GM18508 (cell line): ENCODE measurements around the gene ARHGEF12.
"Not testable (repeated sequence)": the region's sequence is repeated elsewhere in the genome, so short reads cannot be mapped to it uniquely, and the experiment has no call there.

ENCODE experiments used
- ATAC-seq: cut with Tn5 transposase; IDR thresholded peaks from one replicate; pipeline ENCODE4 v1.9.1; 2021; ENCODE audit warnings: moderate number of reproducible peaks; ENCODE audit not compliant: insufficient read depth, unreplicated experiment

Gene ARHGEF12

DNA sequence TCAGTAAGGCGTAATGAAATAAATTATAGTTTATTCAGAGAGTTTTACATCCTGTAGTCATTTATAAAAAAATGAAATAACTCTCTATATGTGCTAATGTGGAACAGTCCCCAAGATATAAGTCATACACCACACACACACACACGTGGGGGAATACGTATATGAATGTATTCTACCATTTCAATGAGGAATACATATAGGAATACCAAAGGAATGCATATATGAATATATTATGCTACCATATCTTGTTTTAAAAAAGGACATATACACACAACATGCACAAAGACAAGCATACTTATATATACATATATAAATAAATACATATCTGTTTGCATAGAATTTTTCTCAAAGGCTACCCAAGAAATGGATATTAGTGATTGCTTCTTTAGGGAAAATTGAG is 135.8 kb downstream of the ARHGEF12 start:
- ATAC-seq, result no peak

DNA sequence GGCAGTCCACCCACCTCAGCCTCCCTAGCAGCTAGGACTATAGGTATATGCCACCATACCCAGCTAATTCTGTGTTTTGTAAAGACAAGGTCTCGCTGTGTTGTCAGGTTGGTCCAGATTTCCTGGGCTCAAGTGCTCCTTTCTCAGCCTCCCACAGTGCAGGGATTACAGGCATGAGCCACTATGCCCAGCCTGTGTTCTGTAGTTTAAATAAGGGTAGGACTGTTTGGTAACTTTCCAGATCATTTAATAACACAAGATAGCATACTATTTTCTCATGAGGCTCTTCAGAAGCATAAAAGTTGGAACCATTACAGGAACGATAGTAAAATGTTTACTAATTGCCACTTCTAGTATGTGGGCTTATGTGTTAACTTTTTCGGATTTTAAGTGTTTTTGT is 137.3 kb downstream of the ARHGEF12 start:
- ATAC-seq, result no peak

DNA sequence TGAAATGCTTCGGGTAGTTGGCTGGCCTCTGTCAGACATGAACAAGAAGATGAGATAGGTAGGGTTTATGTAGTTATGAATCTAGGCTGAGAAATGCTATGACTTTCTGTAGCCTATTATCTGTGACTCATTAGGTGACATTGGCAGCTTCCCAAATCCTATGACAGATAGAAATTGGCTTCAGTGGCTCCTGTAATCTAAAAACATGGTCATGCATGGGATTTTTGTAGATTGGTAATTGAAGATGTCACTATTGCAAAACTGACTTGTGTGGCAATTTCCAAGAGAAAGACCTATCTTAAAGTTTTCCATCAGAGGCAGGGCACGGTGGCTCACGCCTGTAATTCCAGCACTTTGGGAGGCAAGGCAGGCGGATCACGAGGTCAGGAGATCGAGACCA is 145.9 kb downstream of the ARHGEF12 start:
- ATAC-seq, result no peak

DNA sequence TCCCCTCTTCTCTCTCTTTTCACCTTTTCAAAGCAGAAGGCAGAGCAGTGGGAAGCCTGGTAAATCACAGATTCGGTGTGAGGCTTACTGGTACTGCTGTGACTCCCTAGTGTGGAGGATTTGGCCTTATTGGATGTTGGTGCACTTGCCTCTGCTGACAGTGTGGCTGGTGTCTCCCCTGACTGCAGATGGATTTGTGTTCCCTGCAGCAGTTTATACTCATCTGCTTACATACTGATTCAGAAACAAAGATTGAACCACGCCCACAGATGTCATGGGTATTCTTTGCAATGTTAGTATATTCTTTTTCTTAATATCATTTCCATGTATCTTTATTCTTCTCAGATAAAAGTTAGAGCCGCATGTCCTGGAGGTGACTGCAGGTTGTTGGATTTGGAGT is 148.5 kb downstream of the ARHGEF12 start:
- no peak for ATAC-seq

DNA sequence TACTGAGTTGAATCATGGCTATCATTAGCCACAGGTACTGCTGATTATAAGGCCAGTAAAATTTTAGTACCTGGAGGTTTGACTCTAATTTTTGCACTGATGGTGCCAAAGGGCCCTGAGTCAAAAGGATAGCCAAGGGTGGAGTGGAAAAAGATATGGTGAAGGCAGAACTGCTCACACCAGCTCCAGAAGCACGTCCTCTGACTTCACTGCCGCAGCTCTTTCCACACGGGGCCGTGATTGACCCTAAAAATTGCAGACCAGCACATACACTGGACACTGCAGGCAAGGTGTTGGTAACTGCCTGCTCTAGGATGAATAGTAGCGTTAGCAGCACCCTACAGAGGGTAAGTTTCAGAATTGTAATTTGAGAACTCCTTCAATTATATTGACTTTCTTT is 149.9 kb downstream of the ARHGEF12 start:
- ATAC-seq, result no peak

DNA sequence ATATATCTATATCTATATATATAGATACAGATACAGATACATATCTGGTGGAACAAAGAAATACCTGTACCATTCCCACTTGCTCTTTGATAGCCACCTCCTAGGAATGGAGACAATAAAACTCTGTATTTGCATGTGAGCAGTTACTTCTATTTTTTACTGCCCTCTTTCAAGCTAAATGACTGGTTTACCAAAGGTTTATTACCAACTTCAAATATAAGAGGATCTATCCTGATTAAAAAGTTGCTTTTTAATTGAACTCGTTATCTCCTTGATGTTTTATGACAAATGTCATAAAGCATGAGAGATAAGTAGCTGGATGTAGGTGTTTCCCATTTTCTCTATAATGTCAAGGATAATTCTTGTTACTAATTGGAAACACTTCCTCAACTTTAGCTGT is 153.6 kb downstream of the ARHGEF12 start:
- ATAC-seq, result no peak

DNA sequence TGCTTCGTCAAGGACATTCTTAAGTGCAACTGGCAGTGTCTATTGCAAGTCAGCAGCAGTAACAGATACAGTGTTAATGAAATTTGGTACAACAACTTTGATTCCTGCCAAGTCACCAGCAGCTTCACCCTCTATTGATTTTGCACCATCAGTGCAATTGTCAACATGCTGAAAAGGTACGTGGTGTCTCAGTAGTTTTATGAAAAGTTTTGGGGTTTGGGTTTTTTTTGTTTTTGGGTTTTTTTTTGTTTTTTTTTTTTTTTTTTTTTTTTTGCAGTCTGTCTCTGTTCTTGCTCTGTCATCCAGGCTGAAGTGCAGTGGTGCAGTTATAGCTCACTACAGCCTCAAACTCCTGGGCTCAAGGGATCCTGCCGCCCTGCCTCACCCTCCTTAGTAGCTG is 156.3 kb downstream of the ARHGEF12 start:
- no peak for ATAC-seq

DNA sequence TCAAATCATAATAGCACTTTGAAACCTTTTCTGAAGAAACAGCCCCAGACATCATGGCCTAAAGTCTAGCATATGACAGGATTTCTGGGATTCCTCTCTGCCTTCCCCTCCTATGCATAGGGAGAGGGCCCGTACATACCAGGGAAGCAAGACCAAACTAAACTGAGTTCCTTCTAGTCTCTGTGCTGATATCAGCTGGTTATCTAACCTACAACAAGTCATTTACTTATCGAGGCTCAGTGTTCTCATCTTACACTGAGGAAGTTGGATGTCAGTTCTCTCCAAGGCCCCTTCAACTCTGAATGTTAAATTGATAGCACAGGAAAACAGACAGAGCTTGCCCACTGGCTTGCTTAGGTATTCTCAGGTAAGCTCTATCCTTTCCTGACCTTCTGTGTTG is 158.4 kb downstream of the ARHGEF12 start:
- ATAC-seq, result no peak

DNA sequence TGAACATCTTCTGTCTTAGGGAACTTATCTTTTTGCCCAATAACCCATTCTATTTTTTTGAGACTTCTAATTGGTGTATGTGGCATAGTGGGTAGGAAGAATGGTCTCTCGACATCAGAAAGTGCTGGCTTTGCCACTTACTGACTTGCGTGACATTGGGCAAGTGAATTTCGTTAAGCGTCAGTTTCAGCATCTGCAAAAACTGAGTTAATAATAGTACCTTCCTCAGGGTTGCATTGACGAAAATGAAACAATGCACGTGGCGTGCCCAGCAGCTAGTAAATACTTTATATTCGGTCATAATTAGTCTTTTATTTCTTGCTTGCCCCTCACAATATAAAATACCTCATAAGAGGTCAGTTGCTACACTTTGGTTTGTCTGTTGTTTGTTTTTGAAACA is 162.9 kb downstream of the ARHGEF12 start:
- ATAC-seq, result no peak

DNA sequence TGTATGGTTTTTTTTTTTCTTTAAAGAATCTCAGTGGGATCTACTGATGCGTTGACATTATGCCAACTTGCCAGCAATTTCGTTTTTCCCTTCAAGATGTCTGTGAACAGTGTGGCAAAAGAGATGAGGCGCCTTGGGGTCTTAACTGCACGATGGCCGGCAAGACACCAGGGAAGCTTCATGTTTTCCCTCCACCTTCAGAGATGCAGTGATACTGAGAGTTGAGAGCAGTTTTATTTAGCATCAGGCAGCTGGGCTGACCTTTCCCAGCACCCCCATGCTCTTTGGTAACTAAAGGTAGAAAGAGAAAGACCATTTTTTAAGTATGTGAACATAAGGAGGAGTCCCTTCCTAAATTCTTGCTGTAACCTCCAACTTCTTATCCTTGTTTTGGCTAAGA is 163.6 kb downstream of the ARHGEF12 start:
- no peak for ATAC-seq

DNA sequence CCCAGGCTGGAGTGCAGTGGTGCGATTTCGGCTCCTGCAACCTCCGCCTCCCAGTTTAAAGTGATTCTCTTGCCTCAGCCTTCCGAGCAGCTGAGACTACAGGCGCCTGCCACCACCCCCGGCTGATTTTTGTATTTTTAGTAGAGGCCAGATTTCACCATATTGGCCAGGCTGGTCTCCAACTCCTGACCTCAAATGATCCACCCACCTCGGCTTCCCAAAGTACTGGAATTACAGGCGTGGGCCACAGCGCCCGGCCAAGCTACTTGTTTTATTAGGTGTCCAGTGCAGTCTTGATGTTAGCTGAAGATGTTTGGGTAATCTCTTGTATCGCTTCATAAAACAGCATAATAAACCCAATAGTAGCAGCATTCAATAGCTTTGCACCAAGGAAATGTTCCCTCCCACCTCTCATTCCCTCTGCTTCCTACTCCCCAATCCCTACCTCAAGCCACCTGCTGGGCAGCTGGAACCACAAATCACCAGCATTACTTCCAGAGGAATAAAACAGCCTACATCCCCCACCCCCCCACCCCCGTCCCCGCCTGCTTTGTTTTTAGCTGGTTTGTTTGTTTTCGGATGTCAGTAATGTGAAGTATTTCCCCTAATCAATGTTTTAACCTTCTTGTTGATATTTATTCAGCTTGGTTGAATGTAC is 164.3 kb downstream of the ARHGEF12 start:
- ATAC-seq, result no peak

DNA sequence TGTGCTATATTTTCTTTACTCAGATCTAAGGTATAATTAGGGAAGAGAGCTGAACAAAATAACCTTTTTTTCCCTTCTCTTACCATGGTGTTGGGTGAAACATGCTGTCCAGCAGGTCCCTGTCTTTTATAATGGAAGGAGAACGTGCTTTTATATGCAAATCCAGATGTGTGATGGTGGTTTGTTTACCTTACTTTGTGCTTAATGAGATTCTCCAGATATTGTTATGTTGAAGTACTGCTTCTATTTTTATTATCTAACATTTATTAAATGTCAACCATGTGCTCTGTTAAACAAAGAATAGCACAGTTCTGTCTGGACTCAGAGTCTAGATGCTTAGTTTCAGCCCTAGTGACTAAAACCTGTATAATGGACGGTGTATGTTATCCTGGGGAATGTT is 165.2 kb downstream of the ARHGEF12 start:
- no peak for ATAC-seq

DNA sequence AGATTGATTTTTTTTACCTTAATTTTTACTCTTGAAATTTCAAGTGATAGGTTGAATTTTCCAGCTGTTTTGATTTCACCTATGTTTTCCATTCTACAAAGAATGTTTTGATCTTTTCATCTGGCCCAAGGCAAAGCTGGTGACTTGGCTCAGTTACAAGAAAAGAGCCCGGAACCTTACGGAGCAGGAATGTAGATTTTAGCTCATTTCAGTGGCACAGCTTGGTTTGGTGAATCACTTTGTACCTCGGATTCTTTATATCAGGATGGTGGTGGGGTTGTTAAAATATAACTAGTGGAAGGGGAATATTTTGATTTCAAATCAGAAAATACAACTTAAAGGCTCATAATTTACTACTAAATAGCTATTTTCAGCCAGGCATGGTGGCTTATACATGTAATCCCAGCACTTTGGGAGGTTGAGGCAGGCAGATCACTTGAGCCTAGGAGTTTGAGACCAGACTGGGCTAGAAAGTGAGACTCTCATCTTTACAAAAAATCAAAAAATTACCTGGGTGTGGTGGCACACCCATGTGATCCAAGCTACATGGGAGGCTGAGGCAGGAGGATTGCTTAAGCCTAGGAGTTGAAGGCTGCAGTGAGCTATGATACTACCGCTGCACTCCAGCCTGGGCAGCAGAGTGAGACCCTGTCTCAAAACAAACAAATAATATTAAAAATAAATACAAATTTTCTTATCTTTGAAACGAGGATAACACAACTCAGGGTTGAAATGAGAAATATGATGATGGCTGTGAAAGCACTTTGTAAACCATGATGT is 166.0 kb downstream of the ARHGEF12 start:
- no peak for ATAC-seq

DNA sequence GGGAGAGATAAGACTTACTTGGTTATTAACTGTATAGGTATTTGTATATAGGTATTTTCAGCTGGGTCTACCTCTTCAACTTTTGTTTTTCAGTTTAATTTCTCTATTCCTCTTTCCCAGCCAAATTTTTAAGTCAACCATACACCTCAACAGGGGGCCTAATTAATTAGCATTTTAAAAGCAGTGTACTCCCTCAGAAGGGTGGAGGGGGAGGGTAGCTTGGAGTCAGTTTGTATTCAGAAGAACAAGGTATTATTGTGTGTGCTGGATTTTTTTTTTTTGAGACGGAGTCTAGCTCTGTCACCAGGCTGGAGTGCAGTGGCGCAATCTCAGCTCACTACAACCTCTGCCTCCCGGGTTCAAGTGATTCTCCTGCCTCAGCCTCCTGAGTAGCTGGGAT is 167.3 kb downstream of the ARHGEF12 start:
- ATAC-seq, result not testable (repeated sequence)

DNA sequence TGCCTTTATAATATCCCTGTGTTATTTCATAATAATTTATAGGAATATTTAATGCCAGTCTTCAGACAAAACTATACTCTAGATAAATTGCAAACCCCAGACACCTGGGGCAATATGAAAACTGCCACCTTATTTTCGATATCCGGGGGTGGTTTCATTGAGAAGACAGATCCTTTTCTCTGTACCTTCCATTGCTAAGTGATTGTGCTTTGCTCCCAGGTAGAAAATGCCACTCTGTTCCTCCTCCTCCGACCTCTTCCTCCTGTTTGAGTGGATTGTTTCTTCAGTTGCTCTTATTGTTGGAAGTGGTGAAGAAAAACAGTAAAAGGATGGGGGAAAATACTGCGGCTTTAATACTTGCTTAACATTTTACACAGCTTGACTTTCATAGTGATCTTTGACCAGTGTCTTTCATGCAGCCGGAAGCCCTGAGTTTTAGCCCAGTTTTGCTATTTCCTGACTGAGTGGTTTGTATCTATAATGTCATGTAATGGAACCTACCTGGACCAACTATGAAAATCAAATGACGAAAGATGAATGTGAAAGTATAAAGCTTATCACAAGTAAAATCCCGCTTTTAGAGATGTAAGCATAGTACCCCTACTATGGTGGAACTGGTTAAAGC is 169.7 kb downstream of the ARHGEF12 start:
- ATAC-seq, result no peak

DNA sequence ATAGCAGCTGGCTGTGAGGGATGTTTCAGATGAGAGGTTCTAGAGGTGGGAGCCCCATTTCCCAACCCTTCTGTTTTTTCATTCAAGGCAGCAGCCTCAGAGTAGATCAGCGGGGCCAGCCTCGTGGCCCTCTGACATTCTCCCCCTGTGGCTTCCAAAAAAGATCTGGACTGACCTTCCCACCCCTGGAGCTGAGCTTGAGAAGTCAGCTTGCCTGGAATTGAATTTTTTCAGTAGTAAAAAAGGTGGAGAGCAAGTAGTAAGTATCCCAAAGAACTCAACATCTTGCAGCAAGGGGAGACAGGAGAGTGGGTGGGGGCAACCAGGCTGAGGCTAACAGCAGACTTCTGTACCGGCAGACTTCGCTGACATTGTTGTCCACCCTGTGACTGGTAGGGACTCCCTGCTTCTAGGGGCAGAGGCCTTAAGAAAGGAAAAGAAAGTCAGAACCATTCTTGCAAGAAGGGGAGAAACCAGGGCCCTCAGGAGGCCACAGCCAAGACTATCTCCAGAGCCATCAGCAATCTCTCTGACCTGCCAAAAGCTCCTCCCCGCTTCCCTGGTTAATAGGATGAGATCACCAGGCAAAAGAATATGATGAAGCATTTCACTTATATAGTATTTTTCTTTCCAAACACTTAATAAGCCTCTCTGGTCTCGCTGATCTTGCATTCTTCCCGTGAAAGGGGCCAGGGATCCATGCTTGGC is 173.3 kb downstream of the ARHGEF12 start:
- ATAC-seq, result no peak

DNA sequence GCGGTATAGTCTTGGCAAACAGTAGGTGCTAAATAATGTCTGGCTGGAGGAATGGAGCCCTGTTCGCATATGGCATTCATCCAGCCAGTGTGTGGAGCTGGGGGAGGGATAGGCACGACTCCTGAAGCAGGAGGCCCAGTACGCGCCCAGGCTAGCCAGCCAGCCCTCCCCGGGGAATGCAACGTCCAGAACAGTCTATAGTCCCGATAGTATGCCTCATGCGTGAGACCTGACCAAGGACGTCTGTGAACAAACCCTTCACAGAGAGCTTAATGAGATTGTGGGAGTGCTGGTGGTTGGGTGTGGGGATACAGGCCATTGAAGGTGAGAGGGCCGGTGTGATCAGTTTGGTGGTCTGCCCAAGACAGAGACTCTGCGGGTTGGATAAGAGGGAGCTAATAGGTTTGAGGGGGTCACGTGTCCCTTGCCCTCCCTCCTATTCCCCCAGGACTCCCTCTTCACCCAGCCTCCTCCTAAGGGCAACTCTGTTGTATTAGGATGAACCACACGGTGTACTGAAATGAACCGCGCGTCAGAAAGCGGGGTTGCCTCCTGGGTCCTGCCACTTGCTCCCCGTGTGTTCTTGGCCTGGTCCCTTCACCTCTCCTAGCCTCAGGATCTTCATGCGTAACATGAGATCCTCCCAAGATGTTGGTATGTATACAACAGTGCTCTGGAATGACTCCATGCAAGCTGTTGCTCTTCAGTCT is 174.3 kb downstream of the ARHGEF12 start:
- ATAC-seq, result no peak

DNA sequence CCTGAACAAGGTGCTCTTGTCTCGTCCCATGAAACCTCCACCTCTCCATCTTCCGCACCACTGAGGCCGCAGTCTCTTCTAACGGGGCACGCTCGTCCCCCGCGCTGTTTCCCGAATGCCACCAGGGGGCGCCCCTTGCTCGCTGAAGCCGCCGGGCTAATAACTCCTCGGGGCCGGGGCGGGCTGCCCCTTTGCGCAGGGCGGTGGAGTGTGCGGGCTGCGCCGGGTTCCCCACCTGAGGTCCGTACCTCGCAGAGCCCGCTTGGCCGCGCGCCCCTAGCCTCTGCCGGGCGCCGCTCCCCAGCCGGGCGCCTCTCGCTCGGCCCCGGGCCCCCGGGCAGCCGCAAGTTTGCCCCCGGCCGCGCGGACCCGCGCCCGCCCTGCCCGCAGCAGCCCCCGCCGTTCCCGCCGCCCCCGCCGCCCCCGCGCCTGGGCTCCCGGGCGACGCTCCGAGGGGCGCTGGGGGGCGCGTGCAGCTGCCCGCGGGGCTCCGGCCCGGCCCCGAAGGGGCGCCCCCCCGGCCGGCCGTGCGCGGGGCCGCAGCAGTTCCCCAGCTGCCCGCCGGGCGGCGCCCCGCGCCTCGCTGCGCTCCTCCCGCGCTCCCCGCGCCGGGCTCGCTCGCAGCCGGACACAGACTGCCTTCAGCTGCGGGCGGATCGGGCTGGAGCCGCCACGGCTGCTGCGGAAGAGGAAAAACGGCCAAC is 175.1 kb downstream of the ARHGEF12 start, which contains the start of gene GRIK4:
TSS of gene GRIK4 (plus strand) at position 633 of the 704 bp plus-strand sequence. CDS start 148,571 bp downstream, outside the sequence.
- no peak for ATAC-seq

DNA sequence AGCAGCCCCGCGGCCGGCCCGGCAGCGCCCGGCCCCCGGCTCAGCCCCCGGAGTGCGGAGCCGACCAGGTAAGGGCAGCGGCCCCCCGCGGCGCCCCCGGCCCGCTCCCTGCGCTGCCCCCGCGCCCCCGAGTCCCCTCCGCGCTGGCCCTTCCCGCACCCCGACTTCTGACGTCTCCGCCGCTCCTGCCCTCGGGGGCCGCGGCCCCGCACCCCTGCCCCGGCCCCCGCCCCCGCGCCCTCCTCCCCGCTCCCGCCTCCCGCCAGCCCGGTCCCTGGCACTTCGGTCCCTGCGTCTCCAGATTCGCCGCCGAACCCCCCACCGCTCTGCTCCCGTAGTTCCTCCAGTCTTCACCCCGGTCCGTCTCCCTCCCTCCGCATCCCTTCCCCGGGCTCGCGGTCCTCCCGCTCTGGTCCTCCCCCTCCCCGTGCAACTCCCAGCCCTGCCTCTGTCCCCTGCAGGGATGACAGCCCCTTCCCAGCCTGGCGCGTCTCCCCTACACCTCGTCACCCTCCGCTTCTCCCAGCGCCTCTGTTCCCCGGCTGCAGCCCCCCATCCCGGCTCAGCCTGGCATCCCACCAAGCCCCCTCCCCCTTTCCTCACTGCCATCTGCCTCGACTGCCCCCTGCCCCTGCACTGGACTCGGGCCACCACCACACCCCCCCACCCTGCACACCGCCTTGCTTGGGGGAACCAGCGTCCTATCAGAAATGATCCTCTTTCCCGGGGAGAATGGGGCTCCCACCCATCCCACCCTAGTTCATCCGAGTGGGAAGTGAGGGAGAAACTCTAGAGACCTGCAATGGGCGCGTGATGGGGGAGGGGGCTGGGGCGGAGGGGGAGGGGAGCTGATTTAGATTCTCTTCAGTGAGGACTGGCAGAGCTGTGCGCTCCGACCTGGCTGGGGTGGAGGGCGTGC is 175.9 kb downstream of the ARHGEF12 start:
- ATAC-seq, result no peak
